Umbilical cord (tissue), 2 donors: Measurements from ENCODE around the gene CEP95. TPM values are rescaled to one million over a fixed set of nuclear protein-coding genes. Genes with fewer than 3 reads are reported as not detected.
"Not testable (repeated sequence)": the region's sequence is repeated elsewhere in the genome, so short reads cannot be mapped to it uniquely, and the experiment has no call there.

Experiments
- DNase-seq: peaks from one replicate; pipeline ENCODE4 v3.0.0-alpha.2; 2015; ENCODE audit warnings: low spot score
- total RNA-seq: library from RNA; depleted of rRNA; stranded (reverse); fragments of >200 nt; gene quantifications from one replicate; pipeline ENCODE4 v1.2.3, GENCODE V29; 2014; ENCODE audit warnings: low replicate concordance; ENCODE audit not compliant: insufficient read depth

The CEP95 gene
- total RNA-seq, 1 donor from 2014 or later, result 40.4 TPM

- not testable (repeated sequence) for DNase-seq
These were observed 11.5 kb upstream of the CEP95 start for GRCh38 chr17:64495300-64495699.

- no peak for DNase-seq
These were observed 10.4 kb upstream of the CEP95 start for GRCh38 chr17:64496348-64496785.

- peak; percentile 95 for DNase-seq
These were observed 9.8 kb upstream of the CEP95 start, which contains the start of gene POLG2 for GRCh38 chr17:64496786-64497564. Gene POLG2, minus strand, starts transcription at chr17:64497054. Its CDS starts 86 bp downstream, at chr17:64496968.

- no peak for DNase-seq
These were observed 9.2 kb upstream of the CEP95 start for GRCh38 chr17:64497565-64498035.

- DNase-seq, result no peak
These were observed 8.2 kb upstream of the CEP95 start for GRCh38 chr17:64498308-64499203.

GRCh38 chr17:64499805-64500486 lies 6.8 kb upstream of the CEP95 start:
- no peak for DNase-seq

- DNase-seq, result no peak
These were observed 6.3 kb upstream of the CEP95 start for GRCh38 chr17:64500487-64500859.

GRCh38 chr17:64500862-64501765 lies 5.7 kb upstream of the CEP95 start:
- DNase-seq, result no peak

- no peak for DNase-seq
These were observed 4.8 kb upstream of the CEP95 start for GRCh38 chr17:64502021-64502420.

GRCh38 chr17:64502809-64503208 lies 4.0 kb upstream of the CEP95 start:
- DNase-seq, result no peak

- DNase-seq, result no peak
These were observed 3.4 kb upstream of the CEP95 start for GRCh38 chr17:64503341-64503740.

GRCh38 chr17:64503821-64504768 lies 2.7 kb upstream of the CEP95 start:
- no peak for DNase-seq

GRCh38 chr17:64504769-64505339 lies 1.9 kb upstream of the CEP95 start:
- no peak for DNase-seq

- DNase-seq, result peak; percentile 95
These were observed 1.2 kb upstream of the CEP95 start for GRCh38 chr17:64505340-64506200.

GRCh38 chr17:64506201-64506575 lies 589 bp upstream of the CEP95 start, which contains the start of gene DDX5:
Gene DDX5, minus strand, starts transcription at chr17:64506289. Its CDS starts 170 bp downstream, at chr17:64506119.
- peak; percentile 97 for DNase-seq

GRCh38 chr17:64507413-64507782 lies 621 bp downstream of the CEP95 start:
- DNase-seq, result peak; percentile 86

GRCh38 chr17:64508683-64509082 lies 1.9 kb downstream of the CEP95 start:
- no peak for DNase-seq

GRCh38 chr17:64509179-64509578 lies 2.4 kb downstream of the CEP95 start:
- no peak for DNase-seq
